ENCODE results near the gene MAGI2.

The MAGI2 gene

DNA sequence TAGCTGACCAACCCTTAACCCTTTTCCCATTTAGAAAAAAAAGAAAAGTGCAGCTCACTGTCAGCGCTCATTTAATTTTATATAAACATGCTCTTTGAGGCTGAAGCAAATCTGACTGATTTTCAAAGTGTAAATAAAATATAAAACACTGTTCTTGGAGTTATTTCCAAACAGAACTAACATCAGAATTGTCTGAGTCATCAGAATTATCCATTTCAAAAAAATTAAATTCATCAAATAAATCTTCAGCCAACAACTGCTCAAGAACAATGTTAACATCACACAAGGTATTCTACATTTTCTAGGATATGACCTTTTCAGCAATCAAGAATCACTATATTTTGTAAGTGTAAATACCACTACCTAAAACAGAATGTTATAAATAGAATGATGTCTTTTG lies 93.6 kb downstream of the MAGI2 start:
- no peak for DNase-seq

DNA sequence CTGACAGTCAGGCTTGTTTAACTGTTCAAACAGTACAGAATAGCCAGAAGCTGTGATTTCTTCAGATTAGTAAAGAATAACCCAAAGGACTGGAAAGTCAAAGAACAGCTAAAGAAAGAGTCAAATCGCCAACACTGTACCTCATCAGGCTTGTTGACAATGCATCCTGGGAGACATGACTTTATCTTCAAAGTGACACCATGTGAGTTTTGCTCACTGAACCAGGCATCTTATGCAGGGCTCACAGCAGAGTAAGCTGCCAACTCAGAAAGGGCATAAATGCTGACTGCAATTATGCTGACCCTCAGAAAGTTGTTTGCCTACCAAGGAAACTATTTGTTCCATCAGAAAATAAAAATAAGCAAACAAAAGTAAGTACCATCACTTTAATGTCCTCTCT lies 96.4 kb downstream of the MAGI2 start:
- DNase-seq: no peak

DNA sequence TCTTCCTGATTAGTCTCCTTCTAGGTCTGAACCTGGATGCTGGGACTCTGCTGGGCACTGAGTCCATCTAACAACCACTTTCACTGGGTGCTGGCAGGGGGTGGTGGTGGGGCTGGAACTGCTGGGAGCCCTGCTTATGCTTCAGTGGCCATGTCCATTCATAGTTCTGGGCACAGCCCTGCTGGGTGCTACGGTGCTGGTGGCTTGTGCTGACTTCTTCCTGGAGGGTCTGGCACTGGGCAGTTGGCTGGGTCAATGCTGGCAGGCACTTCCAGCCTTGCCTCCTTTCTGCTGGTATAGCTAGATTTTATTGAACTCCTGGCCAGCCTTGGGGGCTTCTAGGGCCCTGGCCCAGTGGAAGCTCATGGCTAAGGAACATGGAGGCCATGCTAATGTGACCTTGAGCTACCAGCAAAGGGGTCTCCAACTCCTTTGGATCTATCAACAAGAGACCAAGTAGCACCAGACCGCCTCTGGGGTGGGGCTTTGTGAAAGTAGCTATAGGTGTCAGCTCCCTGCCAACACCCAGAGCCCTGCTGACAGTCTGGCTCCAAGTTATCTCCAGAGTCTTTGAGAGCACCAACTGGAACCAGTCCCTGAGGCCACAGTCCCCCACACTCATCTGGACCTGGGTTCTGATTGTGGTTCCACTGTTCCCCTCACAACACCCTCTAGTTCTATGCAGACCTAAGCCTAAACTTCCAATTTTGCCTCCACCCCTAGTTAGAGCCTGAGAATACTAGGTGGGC lies 99.6 kb downstream of the MAGI2 start:
- no peak for DNase-seq

DNA sequence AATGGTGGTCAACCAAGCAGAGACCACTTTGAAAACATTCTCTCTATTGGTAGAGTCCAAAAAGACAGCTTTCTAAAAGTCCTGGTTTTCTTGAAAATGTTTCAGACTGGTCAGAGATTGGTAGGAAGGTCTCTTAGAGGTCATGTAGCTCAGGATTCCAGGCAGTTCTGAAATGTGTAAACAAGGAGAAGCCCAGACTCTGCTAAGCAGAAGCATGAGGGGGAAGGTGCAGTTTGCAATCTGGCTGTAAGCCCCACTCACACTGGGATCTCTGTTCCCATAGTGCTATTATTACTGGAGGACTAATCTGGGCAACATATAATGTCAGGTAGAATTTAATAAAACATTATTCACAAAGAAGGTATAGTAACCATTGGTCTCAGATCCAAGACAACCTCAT lies 101.1 kb downstream of the MAGI2 start:
- DNase-seq: no peak

- DNase-seq: no peak
These were observed 106.1 kb downstream of the MAGI2 start for GRCh38 chr7:79347351-79347750.

DNA sequence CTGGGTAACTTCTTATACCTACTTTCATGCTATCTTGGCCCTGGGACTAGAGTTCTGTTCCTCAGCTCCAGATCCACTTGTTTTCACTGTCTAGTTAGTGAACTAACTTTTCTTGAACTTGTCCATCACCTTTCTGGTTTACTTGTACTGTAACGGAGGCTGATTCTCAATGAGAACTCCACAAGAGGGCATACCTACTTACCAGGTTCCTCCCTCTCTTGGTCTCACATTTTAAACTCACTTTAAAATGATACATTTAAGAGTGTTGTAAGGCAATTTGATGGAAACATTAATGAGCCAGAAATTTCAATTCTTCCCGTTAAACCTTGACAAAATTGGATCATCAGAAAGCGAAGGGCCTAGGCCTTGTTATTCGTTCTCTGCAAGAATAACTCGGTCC lies 111.6 kb downstream of the MAGI2 start:
- DNase-seq: no peak

DNA sequence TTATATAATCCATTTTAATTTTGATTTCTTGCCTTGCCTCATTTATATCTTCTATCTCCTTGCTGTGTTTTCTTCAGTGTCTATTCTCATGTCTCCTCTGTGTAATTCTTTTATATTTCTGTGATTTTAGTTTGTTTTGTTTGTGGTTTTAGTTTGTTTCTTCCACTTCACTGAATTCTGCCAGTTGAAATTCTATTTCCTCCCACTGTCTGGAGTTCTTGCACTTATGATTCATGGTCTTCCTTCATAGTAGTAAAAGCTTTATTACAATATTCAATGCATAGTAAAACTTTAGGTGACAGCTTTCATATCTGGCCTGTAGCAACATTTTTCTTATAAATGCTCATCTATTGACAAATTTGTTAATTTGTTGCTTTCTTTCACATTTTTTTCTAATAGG lies 113.3 kb downstream of the MAGI2 start:
- no peak for DNase-seq

- DNase-seq: no peak
These were observed 114.1 kb downstream of the MAGI2 start for GRCh38 chr7:79339208-79339925.

DNA sequence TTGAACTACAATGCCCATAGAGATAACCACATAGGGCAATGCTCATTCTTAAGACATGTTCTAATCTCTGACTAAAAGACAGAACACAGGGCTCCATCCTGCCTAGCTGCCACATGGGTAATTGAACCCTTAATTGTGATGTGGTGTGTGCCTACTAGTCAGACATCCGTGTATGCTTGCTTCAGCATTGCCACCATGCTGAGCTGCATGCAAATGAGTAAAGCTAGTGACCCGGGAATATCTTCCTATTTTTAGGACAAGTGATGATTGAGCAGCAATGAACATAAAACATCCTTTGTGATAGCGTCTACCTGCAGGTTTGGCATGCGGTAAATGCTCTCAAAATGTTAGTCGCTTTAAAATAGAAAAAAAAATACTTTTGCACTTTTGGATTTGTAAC lies 115.8 kb downstream of the MAGI2 start:
- DNase-seq: no peak

GRCh38 chr7:79334841-79335240 lies 118.6 kb downstream of the MAGI2 start:
- no peak for DNase-seq

- no peak for DNase-seq
These were observed 119.1 kb downstream of the MAGI2 start for GRCh38 chr7:79334334-79334733.

- no peak for DNase-seq
These were observed 121.4 kb downstream of the MAGI2 start for GRCh38 chr7:79332091-79332490.

DNA sequence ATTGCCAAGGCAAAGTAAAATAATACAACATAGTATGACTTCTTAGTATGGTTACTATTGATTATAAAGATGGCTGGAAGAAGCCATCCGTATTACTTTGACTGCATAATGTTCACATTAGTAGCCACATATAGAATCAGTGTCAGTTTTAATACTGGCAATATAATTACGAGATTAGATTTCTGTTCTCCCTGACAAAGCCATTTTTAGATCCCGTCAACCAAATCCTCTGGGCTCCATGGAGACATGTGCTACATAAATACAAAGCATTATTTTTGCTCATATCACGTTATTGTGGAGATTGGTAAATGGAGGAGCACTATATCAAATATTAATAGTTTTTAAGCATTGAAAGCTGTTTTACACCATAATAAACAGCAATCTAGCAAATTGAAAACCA lies 124.0 kb downstream of the MAGI2 start:
- DNase-seq: no peak

GRCh38 chr7:79320741-79321473 lies 132.6 kb downstream of the MAGI2 start:
- DNase-seq: no peak

DNA sequence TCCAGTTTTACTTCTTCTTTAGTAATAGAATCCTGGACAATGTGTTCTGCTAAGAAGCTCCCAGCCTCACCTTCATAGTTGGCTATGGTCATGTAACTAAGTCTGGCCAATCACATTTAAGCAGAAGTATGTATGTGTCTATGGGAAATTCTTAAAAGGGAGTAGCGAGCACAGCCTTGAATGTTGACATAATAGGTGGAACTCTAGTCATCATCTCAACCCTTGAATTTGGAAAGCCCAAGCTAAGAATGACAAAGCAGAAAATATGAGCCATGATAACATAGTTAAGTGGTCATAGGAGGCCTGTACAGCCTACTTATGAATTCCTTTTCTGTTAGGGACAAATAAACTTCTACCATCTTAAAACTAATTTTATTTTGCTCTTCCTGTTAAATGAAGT lies 134.1 kb downstream of the MAGI2 start:
- no peak for DNase-seq

GRCh38 chr7:79317728-79318127 lies 135.7 kb downstream of the MAGI2 start:
- DNase-seq: no peak

DNA sequence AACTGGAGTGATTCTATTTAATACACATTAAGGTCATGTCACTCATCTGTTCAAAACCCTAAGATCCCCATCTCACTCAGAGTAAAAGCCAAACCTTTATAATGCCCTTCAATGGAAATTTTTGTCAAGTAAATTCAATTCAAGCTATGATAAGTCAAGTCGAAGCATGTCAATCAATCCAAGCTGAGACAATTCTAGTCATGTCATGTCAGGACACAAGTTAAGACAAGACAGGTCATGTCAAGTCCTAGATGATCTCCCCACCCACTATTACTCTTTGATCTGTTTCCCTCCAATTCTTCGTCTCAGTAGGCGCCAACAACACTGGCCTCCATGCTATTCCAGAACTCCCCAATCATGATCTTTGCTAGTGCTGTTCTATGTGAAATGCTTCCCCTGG lies 141.4 kb downstream of the MAGI2 start:
- DNase-seq: no peak

DNA sequence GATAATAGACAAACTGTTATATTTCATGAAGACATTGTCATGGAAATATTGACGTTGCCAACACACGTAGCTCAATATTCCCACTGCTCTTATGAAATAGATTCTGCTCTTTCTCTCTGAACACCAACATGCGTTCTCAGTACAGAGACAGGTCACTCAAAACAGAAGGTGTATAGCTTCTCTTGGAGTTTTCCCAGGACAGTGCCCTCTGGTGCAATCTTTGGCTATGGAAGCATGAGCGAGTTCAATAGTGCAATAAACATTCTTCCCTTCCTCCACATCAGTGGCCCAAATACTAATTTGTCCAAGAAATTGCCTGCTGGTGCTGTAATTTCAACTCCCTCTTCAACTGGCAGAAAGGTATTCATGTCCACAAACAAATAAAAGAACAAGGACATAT lies 145.3 kb downstream of the MAGI2 start:
- DNase-seq: no peak

DNA sequence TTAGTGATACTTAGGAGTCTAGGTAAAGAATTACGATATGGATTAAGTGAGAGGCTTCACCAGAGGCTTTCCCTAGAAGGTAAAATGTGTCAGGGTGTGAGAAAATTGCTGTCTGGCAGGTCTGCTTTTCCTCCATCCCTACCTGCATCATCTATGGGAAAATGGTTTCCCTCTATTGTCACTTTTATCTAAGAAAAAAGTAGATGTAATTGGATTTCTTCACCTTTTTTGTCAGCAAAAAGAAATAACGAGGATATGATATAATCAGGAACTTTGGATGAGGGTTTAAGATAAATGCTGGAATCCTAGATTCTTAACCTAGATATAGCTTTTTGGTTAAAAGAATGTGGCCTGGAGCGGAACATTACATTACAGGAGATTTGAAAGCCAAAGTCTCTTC lies 146.1 kb downstream of the MAGI2 start:
- no peak for DNase-seq

GRCh38 chr7:79304711-79305110 lies 148.8 kb downstream of the MAGI2 start:
- no peak for DNase-seq

GRCh38 chr7:79302293-79302692 lies 151.2 kb downstream of the MAGI2 start:
- DNase-seq: no peak

- no peak for DNase-seq
These were observed 152.0 kb downstream of the MAGI2 start for GRCh38 chr7:79301419-79301818.

DNA sequence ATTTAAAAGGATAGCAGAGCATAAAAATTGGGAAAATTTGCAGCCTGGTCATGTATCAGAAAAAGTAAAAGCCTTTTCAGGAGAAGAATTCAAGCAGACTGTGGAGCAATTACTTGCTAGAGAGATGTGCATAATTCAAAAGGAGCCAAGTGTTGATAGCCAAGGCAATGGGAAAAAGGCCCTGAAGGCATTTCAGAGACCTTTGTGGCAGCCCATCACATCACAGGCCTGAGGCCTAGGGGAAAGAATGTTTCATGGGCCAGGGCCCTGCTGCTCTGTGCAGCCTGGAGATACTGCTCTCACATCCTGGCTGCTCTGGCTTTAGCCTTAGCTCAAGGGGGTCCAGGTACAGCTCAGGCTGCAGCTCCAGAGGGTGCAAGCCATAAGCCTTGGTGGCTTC lies 152.9 kb downstream of the MAGI2 start:
- no peak for DNase-seq

GRCh38 chr7:79298145-79298760 lies 155.2 kb downstream of the MAGI2 start:
- no peak for DNase-seq

All from stimulated activated CD4-positive, alpha-beta T cell treated with anti-CD3 and anti-CD28 coated beads, Interleukin-15, amount 100 ng/mL, for 24 hours (primary cell).